HG03280 (cell line): Measurements from ENCODE around the gene FUT1.
"Not testable (repeated sequence)": the region's sequence is repeated elsewhere in the genome, so short reads cannot be mapped to it uniquely, and the experiment has no call there.

ENCODE experiments used
- ATAC-seq: cut with Tn5 transposase; IDR thresholded peaks from one replicate; pipeline ENCODE4 v1.9.1; 2021; ENCODE audit warnings: mild to moderate bottlenecking, moderate library complexity; ENCODE audit not compliant: unreplicated experiment

FUT1 gene

DNA sequence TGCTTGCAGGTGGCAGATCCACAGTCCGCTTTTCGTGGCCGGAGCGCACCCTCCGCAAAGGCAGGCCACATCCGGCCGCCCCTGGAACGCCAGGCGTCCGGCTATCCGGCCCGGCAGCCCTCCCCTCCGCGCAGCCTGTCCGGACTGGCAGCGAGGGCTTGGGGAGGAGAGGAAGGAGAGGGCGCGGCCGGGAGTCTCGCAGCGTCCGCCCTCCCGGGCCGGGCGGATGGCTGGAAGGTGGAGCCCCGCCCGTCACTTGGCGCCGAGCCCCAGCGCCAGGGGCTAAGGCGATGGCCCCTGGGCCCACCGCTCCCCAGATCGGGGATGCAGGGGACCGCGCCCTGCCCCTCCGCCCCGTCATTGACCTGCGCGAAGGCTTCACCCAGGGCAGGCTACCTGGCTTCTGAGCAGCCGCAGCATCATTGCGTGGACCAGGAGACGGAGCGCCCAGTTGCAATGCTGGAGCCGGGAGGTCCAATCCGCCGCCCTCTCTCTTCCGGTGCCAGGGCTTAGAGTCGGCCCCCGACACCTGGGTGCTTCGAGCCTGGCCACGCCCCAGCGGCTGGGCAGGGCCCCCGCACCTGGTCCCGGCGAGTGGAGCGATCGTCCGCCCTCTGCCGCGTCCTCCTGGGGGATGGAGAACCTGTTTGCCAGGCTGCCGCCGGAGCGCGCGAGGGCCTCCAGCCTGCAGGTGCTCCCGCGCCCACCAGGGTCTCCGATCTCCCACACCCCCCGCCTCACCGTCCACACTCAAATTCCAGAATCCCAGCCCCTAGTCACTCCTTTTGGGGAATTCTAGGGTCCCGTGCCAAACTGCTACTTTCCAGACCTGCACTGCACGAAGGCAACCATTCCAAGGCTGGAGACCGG, at the start of gene FUT1:
Gene FUT1 (minus strand): TSS at position 146 of the 870 bp plus-strand sequence. CDS start 1,360 bp downstream, outside the sequence.
- no peak for ATAC-seq

DNA sequence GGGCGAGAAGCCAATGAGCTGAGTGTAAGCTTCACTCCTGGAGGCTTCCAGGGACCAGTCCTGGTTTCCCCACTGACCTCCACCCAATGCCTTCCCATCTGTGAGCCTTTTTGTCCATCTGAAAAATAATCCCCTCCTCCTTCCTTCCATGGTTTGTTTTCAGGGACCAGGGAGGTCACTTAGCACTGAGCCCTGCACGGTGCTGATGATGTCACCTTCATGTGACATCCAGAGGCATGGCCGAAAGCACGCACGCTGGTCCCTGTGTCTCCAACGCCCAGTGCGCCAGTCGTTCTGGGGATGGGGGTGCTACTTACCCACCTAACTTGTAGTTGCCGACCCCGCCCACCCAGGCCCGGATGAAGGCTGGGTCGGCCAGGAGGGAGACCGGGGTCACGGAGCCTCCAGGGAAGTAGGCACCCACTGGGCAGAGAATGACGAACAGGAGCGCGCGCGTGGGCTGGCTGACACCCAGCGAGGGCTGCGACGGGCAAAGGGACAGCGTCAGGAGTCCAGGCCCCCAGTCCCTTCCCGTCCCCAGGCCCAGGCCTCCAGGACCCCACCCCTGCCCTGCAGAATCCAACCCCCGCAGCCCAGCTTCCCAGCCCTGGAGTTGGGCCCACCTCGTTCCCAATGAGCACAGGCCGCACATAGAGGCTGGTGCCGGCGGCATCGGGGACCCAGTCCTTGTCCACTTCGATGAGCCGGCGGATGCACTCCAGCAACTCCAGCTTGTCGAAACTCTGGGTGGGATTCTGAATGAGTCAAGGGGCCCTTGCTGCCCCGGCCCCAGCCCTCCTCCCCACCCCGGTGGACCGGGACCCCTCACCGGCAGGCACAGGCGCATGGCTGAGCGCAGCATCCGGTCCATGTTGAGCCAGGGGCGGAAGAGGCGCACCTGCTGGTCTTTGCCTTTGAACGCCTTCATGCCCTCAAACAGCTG, 47.2 kb upstream of the FUT1 start:
- no peak for ATAC-seq

- no peak for ATAC-seq
Observed at GRCh38 chr19:48798937-48799336, 46.5 kb upstream of the FUT1 start.

- no peak for ATAC-seq
Observed at GRCh38 chr19:48797103-48797502, 44.7 kb upstream of the FUT1 start.

DNA sequence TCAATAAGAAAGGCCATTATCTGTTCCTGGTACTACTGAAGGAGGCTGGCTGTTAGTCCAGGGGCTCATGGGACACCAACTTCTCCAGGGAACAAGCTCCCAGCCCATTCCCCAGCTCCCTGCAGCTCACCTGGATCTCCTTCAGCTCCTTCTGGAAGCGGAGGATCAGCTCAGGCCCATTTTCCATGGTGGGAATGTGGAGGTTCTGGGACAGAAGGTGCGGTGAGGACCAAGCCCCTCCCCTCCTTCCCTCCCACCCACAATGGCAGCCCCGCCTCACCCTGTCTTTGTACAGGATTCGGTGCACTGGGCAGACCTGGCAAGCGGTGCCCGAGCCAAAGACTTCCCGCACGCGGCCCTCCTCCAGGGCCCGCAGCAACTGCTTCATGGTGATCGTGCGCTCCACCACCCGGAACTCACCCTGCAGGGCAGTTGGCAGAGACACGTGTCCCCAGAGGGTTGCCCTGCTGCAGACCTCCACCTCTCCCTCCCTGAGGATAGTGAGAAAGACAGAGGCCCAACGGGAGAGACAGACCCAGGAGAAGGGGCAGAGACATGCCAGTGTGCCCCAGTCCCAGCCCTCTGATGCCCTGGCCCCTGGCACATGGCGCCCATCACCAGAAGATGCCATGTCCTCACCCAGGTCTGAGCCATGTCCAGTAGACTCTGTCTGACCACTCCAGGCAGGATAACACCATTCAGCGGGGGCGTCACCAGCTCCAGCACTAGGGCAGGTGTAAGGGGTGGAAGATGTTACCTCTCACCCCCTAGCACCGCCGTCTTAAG, 44.0 kb upstream of the FUT1 start:
- no peak for ATAC-seq

GRCh38 chr19:48795685-48796070, 43.2 kb upstream of the FUT1 start:
- ATAC-seq: no peak

GRCh38 chr19:48795055-48795684, 42.7 kb upstream of the FUT1 start:
- ATAC-seq: peak; percentile 85

- ATAC-seq: no peak
Observed at GRCh38 chr19:48794291-48794690, 41.9 kb upstream of the FUT1 start.

- ATAC-seq: no peak
Observed at GRCh38 chr19:48793271-48793670, 40.8 kb upstream of the FUT1 start.

- not testable (repeated sequence) for ATAC-seq
Observed at GRCh38 chr19:48787331-48787730, 34.9 kb upstream of the FUT1 start.

- not testable (repeated sequence) for ATAC-seq
Observed at GRCh38 chr19:48786422-48786821, 34.0 kb upstream of the FUT1 start.

- ATAC-seq: no peak
Observed at GRCh38 chr19:48784527-48784926, 32.1 kb upstream of the FUT1 start.

DNA sequence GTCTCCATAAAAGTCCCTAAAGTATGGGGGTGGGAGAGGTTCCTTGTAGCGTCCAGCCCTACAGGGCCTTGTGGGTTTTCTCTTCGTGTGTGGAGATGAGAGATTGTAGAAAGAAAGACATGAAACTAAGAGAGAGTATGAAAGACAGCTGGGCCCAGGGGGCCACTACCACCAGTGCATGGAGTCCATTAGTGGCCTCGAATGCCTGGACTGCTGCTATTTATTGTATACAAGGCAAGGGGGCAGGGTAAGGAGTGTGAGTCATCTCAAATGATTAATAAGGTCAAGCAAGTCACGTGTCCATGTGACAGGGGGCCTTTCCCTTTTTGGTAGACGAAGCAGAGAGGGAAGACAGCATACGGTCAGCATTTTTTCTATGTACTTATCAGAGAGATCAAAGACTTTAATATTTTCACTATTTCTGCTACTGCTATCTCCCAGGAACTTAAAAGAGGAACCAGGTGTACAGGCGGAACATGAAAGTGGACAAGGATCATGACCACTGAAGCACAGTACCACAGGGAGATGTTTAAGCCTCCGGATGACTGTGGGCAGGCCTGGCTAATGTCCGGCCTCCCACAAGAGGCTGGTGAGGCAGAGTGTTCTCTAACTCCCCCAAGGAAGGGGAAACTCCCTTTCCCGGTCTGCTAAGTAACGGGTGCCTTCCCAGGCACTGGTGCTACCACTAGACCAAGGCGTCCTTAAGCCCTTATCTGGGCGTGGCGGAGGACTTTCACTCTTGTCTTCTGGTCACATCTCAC, 28.4 kb upstream of the FUT1 start:
- no peak for ATAC-seq

- ATAC-seq: no peak
Observed at GRCh38 chr19:48779636-48780035, 27.2 kb upstream of the FUT1 start.

DNA sequence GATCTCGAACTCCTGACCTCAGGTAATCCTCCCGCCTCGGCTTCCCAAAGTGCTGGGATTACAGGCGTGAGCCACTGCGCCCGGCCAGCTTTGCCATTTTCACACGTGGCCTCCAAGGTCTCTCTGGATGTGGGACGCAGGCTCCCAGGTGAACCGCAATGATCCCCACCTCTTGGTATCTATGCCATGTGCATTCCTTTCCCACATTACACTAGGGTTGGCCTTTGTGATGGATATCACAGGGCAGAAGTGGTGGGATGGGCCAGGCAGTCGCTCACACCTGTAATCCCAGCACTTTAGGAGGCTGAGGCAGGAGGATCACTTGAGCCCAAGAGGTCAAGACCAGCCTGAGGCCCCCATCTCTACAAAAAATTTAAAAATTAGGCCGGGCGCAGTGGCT, 25.3 kb upstream of the FUT1 start:
- ATAC-seq: no peak

- no peak for ATAC-seq
Observed at GRCh38 chr19:48777139-48777538, 24.7 kb upstream of the FUT1 start.

DNA sequence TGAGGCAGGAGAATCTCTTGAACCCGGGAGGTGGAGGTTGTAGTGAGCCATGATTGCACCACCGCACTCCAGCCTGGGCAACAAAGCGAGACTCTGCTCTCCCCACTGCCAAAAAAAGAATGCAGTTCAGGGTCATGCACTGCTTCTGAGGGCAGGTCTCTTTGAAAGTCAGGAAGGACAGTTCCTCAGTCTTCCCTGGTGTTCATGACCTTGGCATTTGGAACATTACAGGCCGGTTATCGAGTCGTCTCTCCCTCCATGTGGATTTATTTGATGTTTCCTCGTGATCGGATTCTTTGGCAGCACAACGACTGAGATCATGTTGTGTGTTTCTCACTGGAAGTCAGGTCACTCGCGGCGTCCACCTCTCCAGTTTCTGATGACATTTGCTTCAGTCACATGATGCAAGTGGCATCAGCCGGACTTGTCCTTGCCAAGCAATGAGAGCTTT, 20.1 kb upstream of the FUT1 start:
- ATAC-seq: no peak

DNA sequence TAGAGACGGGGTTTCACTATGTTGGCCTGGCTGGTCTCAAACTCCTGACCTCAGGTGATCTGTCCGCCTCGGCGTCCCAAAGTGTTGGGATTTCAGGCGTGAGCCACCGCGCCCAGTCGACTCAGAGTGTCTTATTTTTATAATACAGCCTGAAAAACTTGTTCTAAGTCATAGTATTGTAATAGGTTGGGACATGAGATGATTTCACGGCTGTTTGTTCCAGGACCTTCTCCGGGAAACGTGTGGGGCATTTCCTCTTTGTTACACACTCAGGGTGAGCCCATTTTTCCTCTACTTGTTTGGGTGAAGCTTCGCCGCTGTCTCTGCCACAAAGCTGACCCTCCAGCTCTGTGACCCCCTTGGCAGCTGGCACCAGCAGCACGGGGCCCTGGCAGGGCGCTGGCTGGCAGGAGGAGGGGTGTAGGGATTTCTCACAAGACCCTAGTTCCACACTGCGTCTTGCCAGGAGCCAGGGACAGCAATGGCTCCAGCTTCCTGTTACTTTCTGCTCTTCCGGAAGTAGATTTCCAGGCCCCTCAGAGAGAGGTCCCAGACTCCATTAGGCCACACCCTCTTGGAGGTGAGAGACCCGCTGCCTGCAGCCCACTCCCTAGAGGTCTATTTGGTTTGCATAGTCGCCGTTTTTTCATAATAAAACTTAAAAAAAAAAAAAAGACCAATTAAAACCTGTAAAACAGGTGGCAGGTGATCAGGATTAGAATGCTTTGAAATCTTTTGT, 18.5 kb upstream of the FUT1 start:
- ATAC-seq: no peak

DNA sequence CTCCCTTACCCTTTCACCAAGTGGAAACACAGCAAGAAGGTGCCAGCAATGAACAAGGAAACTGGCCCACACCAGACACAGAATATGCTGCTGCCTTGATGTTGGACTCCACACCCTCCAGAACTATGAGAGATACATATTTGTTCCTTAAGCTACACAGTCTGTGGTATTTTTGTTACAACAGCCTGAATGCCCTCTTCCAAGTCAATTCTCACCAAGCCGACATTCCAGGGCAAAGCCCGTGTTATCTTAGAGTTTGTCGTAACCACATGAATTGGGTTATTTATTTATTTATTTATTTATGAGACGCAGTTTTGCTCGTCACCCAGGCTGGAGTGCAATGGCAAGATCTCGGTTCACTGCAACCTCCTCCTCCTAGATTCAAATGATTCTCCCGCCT, 17.8 kb upstream of the FUT1 start:
- ATAC-seq: no peak
